Esophagus squamous epithelium (tissue), 4 donors: ENCODE results near the gene PLXDC1.

Source experiments
- POLR2A ChIP-seq, 4 donors: fragments of 450-650 bp; IDR thresholded peaks; one replicate each; pipeline ENCODE4 v1.6.1; 2017; ENCODE audit warnings: antibody characterized with exemption in 4 of 4, mild to moderate bottlenecking in 4 of 4, moderate library complexity in 3 of 4
- TF ChIP-seq, protein P1 (sequence below), 6 experiments: fragments of 450-650 bp in 4 of 6; fragments of 200-600 bp in 2 of 6; sonication (generic) in 2 of 6; IDR thresholded peaks; one replicate each; pipeline ENCODE4 v1.5.1; 2016 to 2019; ENCODE audit warnings: antibody characterized with exemption in 6 of 6, mild to moderate bottlenecking in 4 of 6, moderate library complexity in 4 of 6

GRCh38 chr17:39151943-39152818 lies 744 bp upstream of the PLXDC1 start:
- TF ChIP-seq, protein P1, sequence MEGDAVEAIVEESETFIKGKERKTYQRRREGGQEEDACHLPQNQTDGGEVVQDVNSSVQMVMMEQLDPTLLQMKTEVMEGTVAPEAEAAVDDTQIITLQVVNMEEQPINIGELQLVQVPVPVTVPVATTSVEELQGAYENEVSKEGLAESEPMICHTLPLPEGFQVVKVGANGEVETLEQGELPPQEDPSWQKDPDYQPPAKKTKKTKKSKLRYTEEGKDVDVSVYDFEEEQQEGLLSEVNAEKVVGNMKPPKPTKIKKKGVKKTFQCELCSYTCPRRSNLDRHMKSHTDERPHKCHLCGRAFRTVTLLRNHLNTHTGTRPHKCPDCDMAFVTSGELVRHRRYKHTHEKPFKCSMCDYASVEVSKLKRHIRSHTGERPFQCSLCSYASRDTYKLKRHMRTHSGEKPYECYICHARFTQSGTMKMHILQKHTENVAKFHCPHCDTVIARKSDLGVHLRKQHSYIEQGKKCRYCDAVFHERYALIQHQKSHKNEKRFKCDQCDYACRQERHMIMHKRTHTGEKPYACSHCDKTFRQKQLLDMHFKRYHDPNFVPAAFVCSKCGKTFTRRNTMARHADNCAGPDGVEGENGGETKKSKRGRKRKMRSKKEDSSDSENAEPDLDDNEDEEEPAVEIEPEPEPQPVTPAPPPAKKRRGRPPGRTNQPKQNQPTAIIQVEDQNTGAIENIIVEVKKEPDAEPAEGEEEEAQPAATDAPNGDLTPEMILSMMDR (IDR thresholded peaks at IDR 0.05): no peak
- TF ChIP-seq POLR2A (IDR thresholded peaks at IDR 0.05): no peak
